Activated CD8-positive, alpha-beta T cell treated with anti-CD3 and anti-CD28 coated beads, Interleukin-2, amount 10 ng/mL, durations not matched to agents 7 days and 5 days (primary cell): ENCODE measurements around the gene AATF. TPM values are rescaled to one million over a fixed set of nuclear protein-coding genes. Genes with fewer than 3 reads are reported as not detected.

ENCODE experiments used
- ATAC-seq: fragments of 150-1000 bp; cut with Tn5 transposase; one replicate; pipeline ENCODE4 v1.10.0; 2021; ENCODE audit warnings: moderate library complexity
- CTCF ChIA-PET: fragments of 350-600 bp; sonication (Branson Sonifier 250); formaldehyde crosslinking; loops from one replicate; lab custom pipeline; 2021; ENCODE audit warnings: antibody characterized with exemption; lab: Charles Lee
- POLR2A ChIA-PET: fragments of 350-600 bp; sonication (Branson Sonifier 250); formaldehyde crosslinking; loops from one replicate; lab custom pipeline; 2021; ENCODE audit warnings: antibody characterized with exemption; lab: Charles Lee
- DNase-seq: peaks from one replicate; pipeline ENCODE4 v3.0.0-alpha.2; 2020
- H3K27ac Mint-ChIP-seq: one replicate; pipeline ENCODE4 v1.8.0; 2021; ENCODE audit warnings: mild to moderate bottlenecking, mixed read lengths
- H3K27me3 Mint-ChIP-seq: one replicate; pipeline ENCODE4 v1.8.0; 2021; ENCODE audit warnings: low read depth, mixed read lengths
- H3K36me3 Mint-ChIP-seq: one replicate; pipeline ENCODE4 v1.8.0; 2021; ENCODE audit warnings: low read depth, mixed read lengths
- H3K4me1 Mint-ChIP-seq: one replicate; pipeline ENCODE4 v1.8.0; 2021; ENCODE audit warnings: low read depth, mixed read lengths
- H3K4me3 Mint-ChIP-seq: one replicate; pipeline ENCODE4 v1.8.0; 2021; ENCODE audit warnings: mild to moderate bottlenecking, mixed read lengths
- H3K9me3 Mint-ChIP-seq: one replicate; pipeline ENCODE4 v1.8.0; 2022; ENCODE audit warnings: mixed read lengths; ENCODE audit not compliant: insufficient read depth
- total RNA-seq, 2 experiments: library from RNA; stranded (reverse); gene quantifications; one replicate each; pipeline ENCODE4 v1.2.3, GENCODE V29; 2021

Gene AATF
- total RNA-seq, 2 experiments from 2014 or later, result 69.8 to 72.9 TPM

DNA sequence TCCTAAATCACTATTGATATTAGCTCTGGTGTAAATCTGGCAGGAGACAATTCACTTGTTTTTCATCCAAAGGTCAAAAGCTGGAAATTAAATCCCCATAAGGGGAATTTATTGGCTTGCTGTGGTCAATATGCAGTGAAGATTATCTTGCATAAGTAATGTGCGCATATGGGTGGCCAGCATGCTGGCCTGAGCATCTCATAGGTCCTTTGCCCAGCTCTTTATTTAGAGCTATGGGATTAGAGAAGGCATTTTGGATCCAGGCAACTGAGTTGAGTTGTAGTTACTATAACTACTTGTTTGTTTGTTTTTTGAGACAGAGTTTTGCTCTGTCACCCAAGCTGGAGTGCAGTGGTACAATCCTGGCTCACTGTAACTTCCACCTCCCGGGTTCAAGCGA, 110.7 kb downstream of the AATF start:
- H3K9me3 Mint-ChIP-seq, result no peaks in the 10 kb centered on the region
- no peak overlapping the region for H3K4me3 Mint-ChIP-seq
- no peaks in the 10 kb centered on the region for H3K27me3 Mint-ChIP-seq
- POLR2A ChIA-PET, result no interaction called here
- H3K4me1 Mint-ChIP-seq, result no peaks in the 10 kb centered on the region
- no peak for ATAC-seq
- peaks cover 15% of the 10 kb centered on the region for H3K36me3 Mint-ChIP-seq
- CTCF ChIA-PET, result no interaction called here
- no peak overlapping the region for H3K27ac Mint-ChIP-seq
- no peak for DNase-seq

DNA sequence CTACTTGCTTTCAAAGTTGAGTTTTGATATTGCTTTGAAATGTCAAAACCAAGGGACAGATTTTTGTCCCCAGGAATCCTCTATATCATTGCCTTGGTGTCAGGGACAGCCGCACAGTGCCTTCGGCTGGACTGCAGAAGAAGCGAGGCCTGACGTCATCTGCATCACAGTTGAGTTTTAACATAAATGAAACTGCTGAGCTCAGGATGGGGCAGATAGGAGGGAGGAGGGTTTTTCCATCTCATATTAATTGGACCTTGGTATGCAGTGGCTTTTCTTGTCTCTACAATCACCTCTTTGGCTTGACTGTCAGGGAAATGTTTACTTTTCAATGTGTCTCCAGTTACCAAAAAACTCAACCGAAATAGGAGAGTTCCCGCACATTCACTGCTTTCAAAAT, 111.3 kb downstream of the AATF start:
- H3K36me3 Mint-ChIP-seq, result peaks cover 14% of the 10 kb centered on the region
- H3K4me1 Mint-ChIP-seq, result no peaks in the 10 kb centered on the region
- no peaks in the 10 kb centered on the region for H3K27me3 Mint-ChIP-seq
- H3K9me3 Mint-ChIP-seq, result no peaks in the 10 kb centered on the region
- ATAC-seq (no peak), DNase-seq (no peak)
- ChIA-PET POLR2A (no interaction called here), CTCF (interaction anchor here (1.2 kb wide), 1 partner anchor 12 kb away, joined by 5 read pairs; no protein-coding TSS in a partner anchor)
- H3K27ac Mint-ChIP-seq, result no peak overlapping the region
- no peak overlapping the region for H3K4me3 Mint-ChIP-seq

DNA sequence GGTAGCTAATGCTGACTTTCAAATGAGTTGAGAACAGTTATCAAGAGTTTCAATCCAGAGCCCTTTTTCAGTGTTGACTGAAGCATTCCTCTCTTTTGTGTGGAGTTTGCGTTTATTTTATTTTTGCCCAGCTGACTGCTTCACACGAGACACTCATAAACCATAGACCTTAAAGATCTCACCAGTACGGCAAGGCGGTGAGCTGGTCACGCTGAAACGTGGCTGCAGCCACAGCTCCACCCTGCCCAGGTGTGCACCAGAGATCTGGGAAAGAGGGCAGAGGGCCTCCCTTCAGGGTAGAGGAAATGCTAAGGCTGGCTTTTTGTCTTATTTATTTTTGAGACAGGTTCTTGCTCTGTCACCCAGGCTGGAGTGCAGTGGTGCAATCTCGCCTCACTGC, 112.2 kb downstream of the AATF start:
- ATAC-seq, result no peak
- H3K4me1 Mint-ChIP-seq, result no peaks in the 10 kb centered on the region
- no peak for DNase-seq
- no peak overlapping the region for H3K4me3 Mint-ChIP-seq
- ChIA-PET POLR2A (interaction anchor here (0.6 kb wide), 1 partner anchor 91 kb away, joined by 3 read pairs; no protein-coding TSS in a partner anchor), CTCF (interaction anchor here (1.2 kb wide), 1 partner anchor 13 kb away, joined by 5 read pairs; no protein-coding TSS in a partner anchor)
- H3K27ac Mint-ChIP-seq, result no peak overlapping the region
- no peaks in the 10 kb centered on the region for H3K27me3 Mint-ChIP-seq
- peaks cover 14% of the 10 kb centered on the region for H3K36me3 Mint-ChIP-seq
- H3K9me3 Mint-ChIP-seq, result no peaks in the 10 kb centered on the region

DNA sequence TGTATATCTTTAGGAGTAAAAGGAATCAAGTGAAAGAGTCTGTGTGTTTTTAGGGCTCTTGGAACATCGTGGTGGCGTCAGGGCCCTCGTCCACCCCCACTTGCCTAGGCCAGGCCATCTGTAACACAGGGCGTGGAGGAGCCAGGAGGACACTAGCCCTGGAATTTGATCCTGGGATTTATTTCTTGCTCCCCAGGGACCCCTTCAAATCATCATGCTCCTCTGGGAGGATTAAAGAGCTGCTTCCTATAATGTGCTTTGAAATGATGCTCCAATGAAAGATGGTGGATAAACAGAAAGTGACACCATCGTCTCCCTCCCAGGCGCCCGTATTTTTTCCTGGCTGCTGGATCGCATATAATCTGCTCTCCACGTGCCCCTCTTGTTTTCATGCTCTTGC, 113.3 kb downstream of the AATF start:
- peaks cover 6% of the 10 kb centered on the region for H3K27me3 Mint-ChIP-seq
- no peak overlapping the region for H3K4me3 Mint-ChIP-seq
- ChIA-PET POLR2A (no interaction called here), CTCF (no interaction called here)
- H3K27ac Mint-ChIP-seq, result no peak overlapping the region
- H3K4me1 Mint-ChIP-seq, result no peaks in the 10 kb centered on the region
- peaks cover 5% of the 10 kb centered on the region for H3K36me3 Mint-ChIP-seq
- ATAC-seq (no peak), DNase-seq (no peak)
- H3K9me3 Mint-ChIP-seq, result no peaks in the 10 kb centered on the region

DNA sequence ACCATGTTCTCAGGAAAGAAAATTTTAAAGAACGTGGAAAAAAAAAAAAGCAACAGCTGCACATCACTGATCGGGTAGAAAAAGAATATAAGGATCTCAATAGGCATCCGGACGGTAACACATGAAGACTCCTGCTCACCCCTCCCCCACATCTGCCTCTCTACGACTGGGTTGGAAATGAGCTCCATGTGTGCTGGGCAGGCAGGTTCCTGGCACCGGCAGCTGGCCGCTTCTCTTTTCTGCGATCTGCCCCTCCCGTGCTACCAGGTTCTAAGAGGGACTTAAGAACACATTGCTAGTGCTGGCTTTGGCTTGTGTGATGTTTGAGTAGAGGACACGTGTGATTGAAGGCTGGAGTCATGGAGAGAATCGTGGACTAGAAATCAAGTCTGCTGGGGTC, 115.5 kb downstream of the AATF start:
- H3K9me3 Mint-ChIP-seq, result no peaks in the 10 kb centered on the region
- no peaks in the 10 kb centered on the region for H3K4me1 Mint-ChIP-seq
- H3K27ac Mint-ChIP-seq, result no peak overlapping the region
- ATAC-seq (no peak), DNase-seq (no peak)
- H3K36me3 Mint-ChIP-seq, result no peaks in the 10 kb centered on the region
- H3K4me3 Mint-ChIP-seq, result no peak overlapping the region
- ChIA-PET POLR2A (no interaction called here), CTCF (interaction anchor here (1.4 kb wide), 2 partner anchors 16 to 17 kb away, joined by 3 to 4 read pairs; no protein-coding TSS in a partner anchor)
- H3K27me3 Mint-ChIP-seq, result peaks cover 18% of the 10 kb centered on the region

DNA sequence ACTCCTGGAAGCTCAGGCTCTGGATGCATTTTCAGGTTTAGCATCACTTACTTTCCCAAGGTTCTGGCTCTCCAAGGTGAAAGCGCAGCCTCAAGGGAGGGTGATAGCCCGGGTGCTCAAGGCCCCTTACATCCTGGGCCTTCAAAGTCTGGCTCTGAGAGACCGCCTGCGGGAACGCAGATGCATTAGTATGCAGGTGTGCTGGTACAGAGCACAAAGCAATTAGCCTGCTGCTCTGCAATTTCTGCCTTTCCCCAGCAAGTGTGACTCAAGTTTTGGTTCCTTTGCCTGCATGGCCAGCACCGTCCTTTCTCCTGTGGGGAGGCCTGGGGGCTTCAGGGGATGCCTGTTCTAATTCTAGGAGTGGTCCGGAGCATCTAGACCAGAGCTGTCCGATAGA, 116.2 kb downstream of the AATF start:
- no peaks in the 10 kb centered on the region for H3K9me3 Mint-ChIP-seq
- H3K4me1 Mint-ChIP-seq, result no peaks in the 10 kb centered on the region
- CTCF ChIA-PET, result interaction anchor here (1.4 kb wide), 1 partner anchor 17 kb away, joined by 3 read pairs; no protein-coding TSS in a partner anchor
- no peak overlapping the region for H3K27ac Mint-ChIP-seq
- DNase-seq, result no peak
- H3K36me3 Mint-ChIP-seq, result no peaks in the 10 kb centered on the region
- peaks cover 18% of the 10 kb centered on the region for H3K27me3 Mint-ChIP-seq
- no peak overlapping the region for H3K4me3 Mint-ChIP-seq
- POLR2A ChIA-PET, result interaction anchor here (1.0 kb wide), 1 partner anchor 24 kb away, joined by 3 read pairs; no protein-coding TSS in a partner anchor
- no peak for ATAC-seq

DNA sequence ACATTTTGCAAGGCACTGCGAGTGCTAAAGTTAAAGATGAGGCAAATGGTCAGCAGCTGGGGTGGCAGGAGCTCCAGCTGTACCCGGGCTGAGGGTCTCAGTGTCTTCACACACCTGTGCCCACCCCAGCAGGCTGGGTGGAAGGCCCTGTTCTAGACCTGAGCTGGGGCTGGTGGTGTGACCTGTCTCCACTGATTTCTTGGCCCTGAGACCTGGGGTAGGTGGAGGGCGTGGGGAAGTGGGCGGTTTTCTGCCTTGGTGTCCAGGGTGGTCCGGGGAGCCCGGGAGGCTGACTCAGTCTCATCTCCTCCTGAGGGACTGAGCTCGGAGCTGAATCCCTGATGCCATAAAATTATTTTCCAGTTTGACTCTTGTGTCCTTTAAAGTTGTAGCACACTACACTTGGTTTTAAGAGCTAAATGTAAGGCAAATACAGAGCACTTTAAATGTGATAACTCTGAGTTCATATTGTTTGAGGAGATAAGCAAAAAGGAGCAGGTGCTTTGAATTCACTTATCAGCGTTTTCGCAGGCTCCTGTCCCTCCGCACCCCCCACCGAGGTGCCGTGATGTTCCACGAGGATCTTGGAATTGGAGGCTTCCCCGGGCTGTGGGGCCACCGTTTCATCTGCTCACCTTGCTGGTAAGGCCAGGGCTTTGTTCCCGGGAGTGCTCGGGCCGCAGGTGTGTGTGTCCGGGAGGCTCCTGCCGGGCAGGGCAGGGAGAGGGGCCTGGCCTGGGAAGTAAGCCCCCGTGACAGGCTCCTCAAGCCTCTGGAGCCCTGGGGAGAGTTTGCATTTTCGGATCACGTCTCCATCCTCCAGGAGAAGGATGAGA, 117.0 kb downstream of the AATF start:
- Mint-ChIP-seq H3K36me3 (no peaks in the 10 kb centered on the region), H3K27me3 (peaks cover 18% of the 10 kb centered on the region), H3K4me1 (no peaks in the 10 kb centered on the region), H3K4me3 (no peak overlapping the region), H3K9me3 (no peaks in the 10 kb centered on the region), H3K27ac (no peak overlapping the region)
- CTCF ChIA-PET, result interaction anchor here (1.0 to 1.4 kb wide), 2 partner anchors 18 to 45 kb away, joined by 3 read pairs; no protein-coding TSS in a partner anchor
- no peak for DNase-seq
- ATAC-seq, result no peak
- POLR2A ChIA-PET, result interaction anchor here (1.0 kb wide), 1 partner anchor 24 kb away, joined by 3 read pairs; no protein-coding TSS in a partner anchor

DNA sequence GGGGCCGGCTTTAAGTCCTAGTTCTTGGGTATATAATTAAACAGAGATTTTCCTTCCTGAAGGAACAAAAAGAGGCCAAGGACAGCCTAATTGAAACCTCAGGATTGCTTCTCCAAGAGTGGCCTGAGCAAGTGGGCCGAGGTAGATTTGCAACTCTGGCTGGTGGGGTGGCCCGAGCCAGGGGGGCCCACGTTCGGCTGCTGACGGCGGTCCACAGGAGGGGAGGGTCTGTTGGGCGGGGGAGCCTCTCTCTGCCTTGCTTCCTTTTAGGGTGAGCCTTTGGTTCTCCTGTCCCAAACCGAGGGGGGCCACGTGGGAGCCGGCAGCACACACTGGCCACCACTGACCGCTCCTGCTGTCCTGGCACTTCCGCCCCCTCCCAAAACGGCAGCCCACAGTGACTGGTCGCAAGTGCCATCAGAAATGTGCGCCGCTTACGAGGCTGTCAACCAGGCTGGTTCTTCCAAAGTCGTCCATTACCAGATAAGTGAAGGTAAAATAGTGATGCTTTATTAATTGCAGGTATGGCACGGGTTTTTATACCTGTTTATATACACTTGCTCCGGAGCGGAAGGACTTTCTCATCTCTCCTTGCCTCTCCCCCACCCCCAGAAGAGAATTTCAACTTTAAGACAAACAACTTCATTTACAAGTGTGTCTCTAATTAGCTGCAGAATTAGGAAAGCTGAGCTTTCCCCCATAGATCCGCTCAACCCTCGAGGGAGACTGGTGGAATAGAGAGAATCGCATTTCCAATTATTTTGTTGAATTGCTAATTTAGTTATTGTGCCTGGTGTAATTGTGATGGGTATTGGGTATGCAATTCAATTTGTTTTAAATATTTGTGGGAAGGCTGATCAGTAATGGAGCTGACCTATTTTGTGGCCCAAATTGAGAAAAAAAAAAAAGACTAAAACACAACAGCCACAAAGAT, 117.8 kb downstream of the AATF start:
- H3K36me3 Mint-ChIP-seq, result no peaks in the 10 kb centered on the region
- ChIA-PET POLR2A (no interaction called here), CTCF (interaction anchor here (1.0 to 2.5 kb wide), 3 partner anchors 19 to 54 kb away, joined by 3 to 9 read pairs (median 3); no protein-coding TSS in a partner anchor)
- DNase-seq, result no peak
- H3K27me3 Mint-ChIP-seq, result peaks cover 18% of the 10 kb centered on the region
- ATAC-seq, result no peak
- no peaks in the 10 kb centered on the region for H3K4me1 Mint-ChIP-seq
- no peak overlapping the region for H3K27ac Mint-ChIP-seq
- H3K9me3 Mint-ChIP-seq, result no peaks in the 10 kb centered on the region
- H3K4me3 Mint-ChIP-seq, result no peak overlapping the region

DNA sequence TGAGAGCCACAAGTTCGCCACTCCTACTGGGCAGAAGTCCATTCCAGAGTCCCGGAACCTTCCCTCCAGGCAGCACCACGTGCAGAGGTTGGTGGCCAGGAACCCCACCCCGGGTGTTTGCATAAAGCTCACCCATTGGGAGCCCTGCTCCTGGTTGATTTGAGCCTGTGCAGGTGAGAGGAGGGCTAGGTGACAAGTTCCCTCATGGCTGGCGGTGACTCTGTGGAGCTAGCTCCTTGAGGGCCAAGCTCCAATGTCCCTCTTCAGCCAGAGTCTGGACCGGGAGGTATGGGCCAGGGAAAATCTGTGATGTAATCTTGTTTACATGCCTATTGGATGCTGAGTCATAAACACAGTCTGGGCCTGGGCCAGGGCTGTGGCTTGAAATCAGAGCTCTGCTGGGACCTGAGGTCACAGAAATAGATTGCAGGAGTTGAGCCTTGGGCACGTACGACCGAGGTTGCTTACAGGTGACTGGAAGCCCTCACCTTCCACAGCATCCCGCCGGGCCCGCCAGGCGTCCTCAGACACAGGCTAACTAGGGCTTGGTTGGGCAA, 118.9 kb downstream of the AATF start:
- POLR2A ChIA-PET, result no interaction called here
- no peak for ATAC-seq

DNA sequence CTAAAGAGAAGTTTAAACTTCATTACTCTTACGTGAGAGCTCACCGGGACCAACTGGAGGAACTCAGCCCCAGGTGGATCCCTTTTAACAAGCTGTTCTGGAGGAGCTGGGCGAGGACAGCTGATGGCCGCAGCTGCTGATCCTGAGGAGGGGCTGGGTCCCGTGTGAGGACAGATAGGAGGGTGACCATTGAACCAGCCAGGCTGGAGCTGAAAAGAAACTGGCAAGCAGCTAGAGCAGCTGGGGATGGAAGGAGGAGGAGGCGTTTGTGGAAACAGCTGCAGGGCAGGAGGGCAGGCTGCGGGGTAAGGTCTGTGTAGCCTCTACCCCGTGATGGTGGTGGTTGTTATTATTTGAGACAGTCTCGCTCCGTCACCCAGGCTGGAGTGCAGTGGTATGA, 119.5 kb downstream of the AATF start:
- POLR2A ChIA-PET, result no interaction called here
- Mint-ChIP-seq H3K27ac (no peak overlapping the region), H3K27me3 (peaks cover 22% of the 10 kb centered on the region), H3K9me3 (no peaks in the 10 kb centered on the region), H3K4me1 (no peaks in the 10 kb centered on the region), H3K36me3 (no peaks in the 10 kb centered on the region), H3K4me3 (no peak overlapping the region)
- CTCF ChIA-PET, result interaction anchor here (1.2 to 2.5 kb wide), 2 partner anchors 21 to 55 kb away, joined by 3 to 9 read pairs; no protein-coding TSS in a partner anchor
- ATAC-seq (no peak), DNase-seq (no peak)

More for the DNA sequence above, 118.9 kb downstream of the AATF start:
- peaks cover 22% of the 10 kb centered on the region for H3K27me3 Mint-ChIP-seq
- H3K9me3 Mint-ChIP-seq, result no peaks in the 10 kb centered on the region
- no peak overlapping the region for H3K4me3 Mint-ChIP-seq
- H3K27ac Mint-ChIP-seq, result no peak overlapping the region
- no peaks in the 10 kb centered on the region for H3K4me1 Mint-ChIP-seq
- CTCF ChIA-PET, result interaction anchor here (0.7 to 2.5 kb wide), 3 partner anchors 20 to 441 kb away, joined by 3 to 9 read pairs (median 3); no protein-coding TSS in a partner anchor
- DNase-seq, result no peak
- no peaks in the 10 kb centered on the region for H3K36me3 Mint-ChIP-seq

DNA sequence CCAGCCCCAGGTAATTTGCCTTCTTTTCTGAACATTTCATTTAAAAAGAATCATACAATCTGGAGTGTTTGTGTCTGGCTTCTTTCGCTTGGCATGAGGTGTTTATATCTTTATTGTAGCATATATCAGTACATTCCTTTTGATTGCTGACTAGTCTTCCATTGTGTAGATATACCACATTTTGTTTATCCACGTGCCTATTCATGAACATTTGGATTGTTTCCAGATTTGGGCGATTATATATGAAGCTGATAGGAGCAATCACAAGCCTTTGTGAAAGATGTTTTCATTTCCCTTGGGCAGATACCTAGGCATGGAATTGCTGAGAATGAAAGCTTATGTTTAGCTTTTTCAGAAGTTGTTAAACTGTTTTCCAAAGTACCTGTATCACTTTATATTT, 120.3 kb downstream of the AATF start:
- Mint-ChIP-seq H3K4me1 (no peaks in the 10 kb centered on the region), H3K4me3 (no peak overlapping the region), H3K27ac (no peak overlapping the region), H3K27me3 (peaks cover 22% of the 10 kb centered on the region), H3K36me3 (no peaks in the 10 kb centered on the region), H3K9me3 (no peaks in the 10 kb centered on the region)
- ATAC-seq, result no peak
- DNase-seq, result no peak
- CTCF ChIA-PET, result interaction anchor here (1.6 kb wide), 1 partner anchor 21 kb away, joined by 4 read pairs; no protein-coding TSS in a partner anchor
- POLR2A ChIA-PET, result no interaction called here
